AG04450 (cell line): ENCODE data around the gene GNS. TPM values are rescaled to one million over a fixed set of nuclear protein-coding genes. Genes with fewer than 3 reads are reported as not detected.

Experiments used
- CTCF ChIA-PET: fragments of 300-600, 350-600 bp; formaldehyde crosslinking; extraction: SDS; loops from one replicate; lab custom pipeline; 2022; ENCODE audit warnings: antibody characterized with exemption, inconsistent platforms; lab: Charles Lee
- POLR2A ChIA-PET: fragments of 350-600 bp; formaldehyde crosslinking; extraction: SDS; loops from one replicate; lab custom pipeline; 2021; ENCODE audit warnings: antibody characterized with exemption, inconsistent platforms; lab: Yijun Ruan, JAX
- DNase-seq: peaks from one replicate; pipeline ENCODE4 v3.0.0-alpha.2; 2011; ENCODE audit warnings: low read depth, low spot score
- H3K27ac ChIP-seq: one replicate; pipeline ENCODE4 v1.5.1; 2012; ENCODE audit warnings: low read depth, low read length, control low read depth
- H3K27me3 ChIP-seq: one replicate; pipeline ENCODE4 v1.6.0; 2012; ENCODE audit warnings: low read length; ENCODE audit not compliant: control insufficient read depth, insufficient read depth
- H3K4me3 ChIP-seq: 2 replicates; pipeline ENCODE4 v1.5.1; 2011; ENCODE audit warnings: mild to moderate bottlenecking, low read depth, low read length, control low read depth
- H3K9me3 ChIP-seq: 2 replicates; pipeline ENCODE4 v1.5.1; 2012; ENCODE audit warnings: low read length; ENCODE audit not compliant: control insufficient read depth, insufficient read depth
- polyA plus RNA-seq: library from polyadenylated mRNA; depleted of rRNA; stranded (reverse); fragments of >200 nt; gene quantifications from 2 replicates; pipeline ENCODE4 v1.2.3, GENCODE V29; 2011; rRNA removed
- TF ChIP-seq, protein P1 (sequence below): IDR thresholded peaks from 2 replicates; pipeline ENCODE4 v1.5.1; 2011; ENCODE audit warnings: low read depth, low read length, control low read depth, inconsistent platforms

The GNS gene
- polyA plus RNA-seq, 1 experiment: 212 TPM

DNA sequence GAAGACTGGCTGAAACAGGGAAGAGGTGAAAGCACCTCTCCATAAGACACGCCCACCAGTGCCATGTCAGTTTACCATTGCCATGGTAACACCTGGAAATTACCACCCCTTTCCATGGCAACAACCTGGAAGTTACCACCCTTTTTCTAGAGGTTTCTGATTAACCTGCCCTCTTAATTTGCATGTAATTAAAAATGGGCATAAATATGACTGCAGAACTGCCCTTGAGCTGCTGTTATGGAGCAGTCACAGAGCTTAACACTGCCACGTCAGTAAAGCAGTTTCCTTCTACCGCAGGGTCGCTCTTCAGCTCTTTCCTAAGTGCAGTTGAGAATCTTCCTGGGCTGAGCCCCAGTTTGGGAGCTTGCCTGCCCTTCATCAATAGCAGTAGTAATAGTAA, 93.7 kb downstream of the GNS start:
- CTCF ChIA-PET: interaction anchor here (1.5 to 1.9 kb wide), 2 partner anchors 32 to 116 kb away, joined by 4 to 6 read pairs; no protein-coding TSS in a partner anchor
- TF ChIP-seq, protein P1, sequence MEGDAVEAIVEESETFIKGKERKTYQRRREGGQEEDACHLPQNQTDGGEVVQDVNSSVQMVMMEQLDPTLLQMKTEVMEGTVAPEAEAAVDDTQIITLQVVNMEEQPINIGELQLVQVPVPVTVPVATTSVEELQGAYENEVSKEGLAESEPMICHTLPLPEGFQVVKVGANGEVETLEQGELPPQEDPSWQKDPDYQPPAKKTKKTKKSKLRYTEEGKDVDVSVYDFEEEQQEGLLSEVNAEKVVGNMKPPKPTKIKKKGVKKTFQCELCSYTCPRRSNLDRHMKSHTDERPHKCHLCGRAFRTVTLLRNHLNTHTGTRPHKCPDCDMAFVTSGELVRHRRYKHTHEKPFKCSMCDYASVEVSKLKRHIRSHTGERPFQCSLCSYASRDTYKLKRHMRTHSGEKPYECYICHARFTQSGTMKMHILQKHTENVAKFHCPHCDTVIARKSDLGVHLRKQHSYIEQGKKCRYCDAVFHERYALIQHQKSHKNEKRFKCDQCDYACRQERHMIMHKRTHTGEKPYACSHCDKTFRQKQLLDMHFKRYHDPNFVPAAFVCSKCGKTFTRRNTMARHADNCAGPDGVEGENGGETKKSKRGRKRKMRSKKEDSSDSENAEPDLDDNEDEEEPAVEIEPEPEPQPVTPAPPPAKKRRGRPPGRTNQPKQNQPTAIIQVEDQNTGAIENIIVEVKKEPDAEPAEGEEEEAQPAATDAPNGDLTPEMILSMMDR: no peak
- POLR2A ChIA-PET: interaction anchor here (0.9 kb wide), 1 partner anchor 56 kb away, joined by 3 read pairs; no protein-coding TSS in a partner anchor
- Histone ChIP-seq H3K4me3 (no peak overlapping the region), H3K27me3 (no peaks in the 10 kb centered on the region), H3K27ac (no peak overlapping the region), H3K9me3 (no peaks in the 10 kb centered on the region)
- DNase-seq: no peak

Other genes with a start within 250 kb of the GNS start
- 46.7 and 49.8 TPM in 2 replicates for gene RASSF3, start 148.9 kb downstream of the GNS start, polyA plus RNA-seq
- 0.40 and 0.57 TPM in 2 replicates for gene TBC1D30, start 65.2 kb upstream of the GNS start, polyA plus RNA-seq